HG03066 (cell line): ENCODE data around the gene CORIN.
"Not testable (repeated sequence)": the region's sequence is repeated elsewhere in the genome, so short reads cannot be mapped to it uniquely, and the experiment has no call there.

ENCODE experiments used
- ATAC-seq: cut with Tn5 transposase; IDR thresholded peaks from one replicate; pipeline ENCODE4 v1.9.1; 2021; ENCODE audit warnings: low read depth; ENCODE audit not compliant: unreplicated experiment

CORIN gene

GRCh38 chr4:47733302-47734175 is 104.3 kb downstream of the CORIN start:
- no peak for ATAC-seq

- no peak for ATAC-seq
These were observed 106.7 kb downstream of the CORIN start for GRCh38 chr4:47731182-47731581.

- no peak for ATAC-seq
These were observed 108.7 kb downstream of the CORIN start for GRCh38 chr4:47729131-47729680.

- ATAC-seq, result no peak
These were observed 115.8 kb downstream of the CORIN start for GRCh38 chr4:47721892-47722575.

- no peak for ATAC-seq
These were observed 116.4 kb downstream of the CORIN start for GRCh38 chr4:47721485-47721884.

- no peak for ATAC-seq
These were observed 117.1 kb downstream of the CORIN start for GRCh38 chr4:47720787-47721186.

- no peak for ATAC-seq
These were observed 118.3 kb downstream of the CORIN start for GRCh38 chr4:47719576-47719975.

- no peak for ATAC-seq
These were observed 119.2 kb downstream of the CORIN start for GRCh38 chr4:47718696-47719095.

- no peak for ATAC-seq
These were observed 120.7 kb downstream of the CORIN start for GRCh38 chr4:47717188-47717587.

- ATAC-seq, result no peak
These were observed 122.0 kb downstream of the CORIN start for GRCh38 chr4:47715716-47716416.

- ATAC-seq, result no peak
These were observed 123.6 kb downstream of the CORIN start for GRCh38 chr4:47714269-47714668.

GRCh38 chr4:47713129-47713834 is 124.6 kb downstream of the CORIN start:
- no peak for ATAC-seq

GRCh38 chr4:47711646-47712045 is 126.2 kb downstream of the CORIN start:
- no peak for ATAC-seq

GRCh38 chr4:47711183-47711582 is 126.7 kb downstream of the CORIN start:
- no peak for ATAC-seq

- ATAC-seq, result not testable (repeated sequence)
These were observed 131.5 kb downstream of the CORIN start for GRCh38 chr4:47706352-47706751.

GRCh38 chr4:47705326-47705981 is 132.4 kb downstream of the CORIN start:
- no peak for ATAC-seq

- ATAC-seq, result no peak
These were observed 133.1 kb downstream of the CORIN start for GRCh38 chr4:47704693-47705325.

- ATAC-seq, result no peak
These were observed 133.9 kb downstream of the CORIN start for GRCh38 chr4:47703956-47704355.

GRCh38 chr4:47703008-47703407 is 134.9 kb downstream of the CORIN start:
- ATAC-seq, result no peak
